HT1080 (cell line): ENCODE measurements around the gene OR2T11. TPM values are rescaled to one million over a fixed set of nuclear protein-coding genes. Genes with fewer than 3 reads are reported as not detected.
"Not testable (repeated sequence)": the region's sequence is repeated elsewhere in the genome, so short reads cannot be mapped to it uniquely, and the experiment has no call there.

Experiments
- DNase-seq: peaks from one replicate; pipeline ENCODE4 v3.0.0-alpha.2; 2015; ENCODE audit warnings: low read depth
- polyA plus RNA-seq, 2 experiments: library from polyadenylated mRNA; depleted of rRNA; stranded (reverse); fragments of >200 nt; gene quantifications; 2 replicates each; pipeline ENCODE4 v1.2.3, GENCODE V29; 2015
- total RNA-seq: library from RNA; depleted of rRNA; stranded (reverse); fragments of >200 nt; shearing (Covaris generic); gene quantifications from 2 replicates; pipeline ENCODE4 v1.2.3, GENCODE V29; 2014; rRNA removed

Gene OR2T11
- total RNA-seq, result not detected in 2 replicates
- polyA plus RNA-seq (2015; cell fraction: cytosol; rRNA removed), result not detected in 2 replicates
- polyA plus RNA-seq (2015; cell fraction: nucleus; rRNA removed), result not detected in 2 replicates

GRCh38 chr1:248634991-248635390, at the start of gene OR2T11:
OR2T11 (minus strand) TSS chr1:248635091; CDS start chr1:248627128, 7,963 bp downstream.
- DNase-seq, result not testable (repeated sequence)

DNA sequence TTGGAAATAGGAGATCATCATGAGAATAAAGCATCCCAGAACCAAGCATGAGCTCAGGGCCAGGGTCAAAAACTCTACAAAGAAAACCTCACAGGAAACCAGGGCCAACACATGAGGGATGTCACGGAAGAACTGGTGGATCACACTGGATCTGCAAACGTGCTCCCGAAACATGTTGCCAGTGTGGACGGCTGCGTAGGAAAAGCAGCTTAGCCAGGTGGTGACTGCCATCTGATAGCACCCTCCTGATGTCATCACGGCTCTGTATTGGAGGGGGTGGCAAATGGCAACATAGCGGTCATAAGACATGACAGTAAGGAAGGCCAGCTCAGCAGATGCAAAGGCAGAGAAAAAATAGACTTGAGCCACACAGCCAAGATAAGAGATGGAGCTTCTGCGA, 46.8 kb upstream of the OR2T11 start:
- no peak for DNase-seq

- no peak for DNase-seq
These were observed 35.1 kb upstream of the OR2T11 start for GRCh38 chr1:248670003-248670402.

DNA sequence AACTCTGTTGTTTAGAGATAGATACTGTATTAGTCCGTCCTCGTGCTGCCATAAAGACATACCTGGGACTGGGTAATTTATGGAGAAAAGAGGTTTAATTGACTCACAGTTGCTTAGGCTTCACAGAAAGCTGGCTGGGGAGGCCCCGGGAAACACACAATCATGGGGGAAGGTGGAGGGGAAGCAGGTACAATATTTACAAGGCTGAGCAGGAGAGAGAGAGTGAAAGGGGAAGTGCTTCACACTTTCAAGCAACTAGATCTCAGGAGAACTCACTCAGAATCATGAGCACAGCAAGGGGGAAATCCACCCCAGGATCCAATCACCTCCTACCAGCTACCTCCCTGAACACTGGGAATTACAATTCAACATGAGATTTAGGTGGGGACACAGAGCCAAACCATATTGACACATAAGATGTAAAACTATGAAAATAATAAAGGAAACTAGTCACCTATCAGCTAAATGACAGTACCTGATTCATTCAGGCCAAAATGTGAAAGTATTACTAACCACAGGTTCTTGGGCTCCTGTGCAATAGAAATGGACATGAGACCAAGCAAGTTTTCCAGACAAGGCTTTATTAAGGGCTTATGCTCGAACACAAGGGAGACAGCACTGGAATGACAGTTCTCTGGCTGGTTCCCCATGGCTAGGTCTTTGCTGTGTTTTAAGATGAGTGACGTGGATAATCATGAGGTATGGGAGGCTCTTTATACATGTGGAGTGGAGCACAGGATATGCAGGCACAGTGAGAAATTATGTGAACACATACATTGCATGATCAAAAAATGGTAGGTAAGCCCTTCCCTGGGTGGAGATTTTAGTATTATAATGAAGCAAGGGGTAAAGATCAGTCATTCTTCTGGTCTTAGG, 28.8 kb upstream of the OR2T11 start:
- not testable (repeated sequence) for DNase-seq

- DNase-seq, result not testable (repeated sequence)
These were observed 21.9 kb upstream of the OR2T11 start for GRCh38 chr1:248656797-248657196.

DNA sequence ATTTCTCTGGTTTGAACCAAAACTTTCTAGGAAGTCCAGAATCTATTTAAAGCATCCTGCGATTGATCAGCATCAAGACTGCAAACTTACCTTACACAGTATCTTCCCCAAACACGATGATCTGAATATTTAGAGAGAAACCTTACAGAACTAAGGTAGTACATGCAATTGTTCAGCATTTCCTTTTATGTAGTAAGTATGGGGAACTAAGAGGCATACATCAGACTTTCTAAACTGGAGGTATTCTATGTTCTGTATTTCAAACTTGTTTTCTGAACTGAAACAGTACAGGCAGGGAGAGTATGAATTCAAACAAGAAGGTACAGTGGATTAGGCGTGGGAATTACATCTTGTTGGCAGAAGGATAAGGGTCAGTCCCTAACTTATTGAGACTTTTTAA, 20.5 kb upstream of the OR2T11 start, which contains the start of gene OR2T27:
Gene OR2T27 (minus strand): TSS at position 175 of the 400 bp plus-strand sequence. CDS start 4,644 bp downstream, outside the sequence.
- not testable (repeated sequence) for DNase-seq

GRCh38 chr1:248648770-248649536, 14.1 kb upstream of the OR2T11 start:
- not testable (repeated sequence) for DNase-seq

DNA sequence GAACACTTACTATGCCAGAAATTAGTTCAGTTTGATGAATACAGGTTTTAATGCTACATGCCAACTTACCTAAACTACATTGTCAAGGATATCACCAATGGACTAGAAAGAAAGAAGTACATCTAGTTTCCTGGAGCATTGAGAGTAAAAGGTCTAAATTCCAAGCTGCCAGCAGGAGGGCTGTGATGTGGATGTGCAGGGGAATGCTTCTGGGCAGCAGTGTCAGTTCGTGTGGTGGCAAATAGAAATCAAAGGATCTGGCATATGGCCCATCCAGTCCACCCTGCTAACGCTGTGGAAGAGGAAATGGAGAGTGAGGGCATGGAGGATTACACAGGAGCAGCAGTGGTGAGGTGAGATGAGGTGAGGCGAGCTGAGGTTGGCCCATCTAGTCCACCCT, 10.3 kb upstream of the OR2T11 start, which contains the start of gene OR2T35:
Gene OR2T35 (minus strand): TSS at position 101 of the 400 bp plus-strand sequence. CDS start 6,020 bp downstream, outside the sequence.
- not testable (repeated sequence) for DNase-seq

DNA sequence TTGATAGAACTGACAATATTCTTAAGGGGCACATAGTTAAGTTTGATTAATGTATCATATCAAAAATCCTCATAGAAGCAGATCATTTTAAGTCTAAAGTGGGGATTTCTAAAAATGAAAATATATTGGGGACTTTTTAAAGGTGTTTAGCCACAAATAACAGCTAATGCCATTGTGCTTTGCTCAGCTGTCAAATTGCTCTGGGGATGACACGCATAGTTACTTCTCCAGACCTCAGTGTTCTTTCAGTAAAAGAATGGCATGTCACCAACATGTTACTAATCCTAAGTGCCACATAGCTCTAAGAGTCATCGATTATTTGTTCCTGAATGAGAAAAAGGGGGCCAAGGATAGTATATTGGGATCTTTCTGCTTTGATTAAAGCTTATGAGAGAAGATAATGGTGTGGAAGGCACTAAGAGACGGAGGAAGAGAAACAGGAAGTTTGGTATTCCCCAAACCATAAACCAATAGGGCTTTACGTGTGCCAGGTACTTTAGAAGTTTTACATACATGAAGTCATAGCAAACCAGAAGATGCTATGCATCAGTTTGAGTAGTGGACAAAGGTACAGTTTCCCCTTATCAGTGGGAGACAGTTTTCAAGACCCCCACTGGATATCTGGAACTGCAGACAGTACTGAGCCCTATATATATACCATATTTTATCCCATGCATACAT, 8.2 kb upstream of the OR2T11 start:
- DNase-seq, result not testable (repeated sequence)

- not testable (repeated sequence) for DNase-seq
These were observed 6.7 kb upstream of the OR2T11 start for GRCh38 chr1:248641583-248641982.

- not testable (repeated sequence) for DNase-seq
These were observed 6.0 kb upstream of the OR2T11 start for GRCh38 chr1:248640906-248641305.

- not testable (repeated sequence) for DNase-seq
These were observed 4.8 kb upstream of the OR2T11 start for GRCh38 chr1:248639652-248640051.

DNA sequence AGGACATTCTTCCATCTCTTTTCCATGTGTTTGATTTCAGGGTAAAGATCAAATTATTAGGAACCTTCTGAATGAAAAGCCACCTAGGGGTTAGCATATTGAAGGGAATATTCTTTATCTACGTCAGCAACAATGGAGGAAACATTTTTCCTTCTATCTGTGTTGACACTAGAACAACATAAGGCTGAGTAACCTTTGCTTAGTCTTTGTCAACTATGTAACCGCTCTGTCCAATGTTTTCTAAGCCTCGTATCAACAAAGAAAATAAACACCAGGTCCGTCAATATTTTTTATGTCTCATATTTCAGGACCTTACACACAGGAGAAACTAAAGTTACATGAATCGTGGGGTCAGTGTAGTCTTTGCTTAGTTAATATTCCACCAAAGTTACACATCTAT, 1.7 kb upstream of the OR2T11 start:
- not testable (repeated sequence) for DNase-seq

GRCh38 chr1:248631354-248632008, 3.4 kb downstream of the OR2T11 start:
- DNase-seq, result peak; percentile 58

DNA sequence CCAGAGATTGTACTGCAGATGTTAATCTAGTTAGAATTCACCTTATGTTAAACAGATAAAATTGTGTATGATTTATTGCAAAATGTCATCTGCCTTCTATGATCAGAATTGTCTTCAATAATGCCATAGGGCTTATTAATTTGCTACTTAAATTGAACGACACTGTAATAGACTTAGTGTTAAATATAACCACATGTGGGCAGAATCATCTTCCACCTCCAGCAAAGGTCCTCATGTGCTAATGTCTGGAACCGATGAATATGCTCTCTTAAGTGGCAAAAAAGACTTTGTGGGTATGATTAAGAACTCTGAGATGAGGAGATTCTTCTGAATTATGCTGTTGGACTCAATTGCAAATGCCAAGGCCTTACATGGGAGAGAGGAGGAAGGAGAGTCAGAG, 4.3 kb downstream of the OR2T11 start:
- no peak for DNase-seq

GRCh38 chr1:248627971-248628844, 6.7 kb downstream of the OR2T11 start:
- DNase-seq, result no peak

DNA sequence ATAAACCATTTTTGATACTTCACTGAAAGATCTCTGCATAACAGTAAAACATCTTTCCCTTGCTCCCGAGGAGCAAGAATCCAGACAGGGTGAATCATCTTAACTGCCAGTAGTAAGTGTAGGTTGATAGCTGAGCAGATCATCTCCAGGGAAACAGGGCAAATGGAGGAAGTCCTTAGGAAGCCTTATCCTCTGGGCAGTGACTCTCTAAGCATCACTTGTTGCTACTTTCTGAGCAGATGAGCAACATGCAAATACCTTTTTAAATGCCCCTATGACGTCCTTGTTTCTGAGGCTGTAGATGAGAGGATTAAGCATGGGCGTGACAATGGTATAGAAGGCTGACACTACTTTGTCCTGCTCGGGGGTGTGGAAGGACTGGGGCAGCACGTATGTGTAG, 8.9 kb downstream of the OR2T11 start:
- no peak for DNase-seq

GRCh38 chr1:248625166-248625565, 9.7 kb downstream of the OR2T11 start:
- DNase-seq, result no peak

- peak; percentile 27 for DNase-seq
These were observed 12.3 kb downstream of the OR2T11 start for GRCh38 chr1:248622570-248623001.
